PFSK-1 (cell line): ENCODE results near the gene C12orf76.

Experiments used
- FOXP2 ChIP-seq: optimal IDR thresholded peaks from 2 replicates; pipeline ENCODE3; 2011; ENCODE audit warnings: borderline replicate concordance, control low read depth, inconsistent platforms; ENCODE audit not compliant: insufficient read depth; ENCODE audit errors: extremely low read length, extremely low read depth
- POLR2AphosphoS5 ChIP-seq: IDR thresholded peaks from 2 replicates; pipeline ENCODE4 v1.6.1; 2012; ENCODE audit warnings: low read depth, mild to moderate bottlenecking, control low read depth, low read length, moderate library complexity
- SIN3A ChIP-seq: IDR thresholded peaks from 2 replicates; pipeline ENCODE4 v1.6.1; 2012; ENCODE audit warnings: mild to moderate bottlenecking, low read length, moderate library complexity, borderline replicate concordance; ENCODE audit not compliant: insufficient read depth
- TAF1 ChIP-seq: IDR thresholded peaks from 2 replicates; pipeline ENCODE4 v1.6.1; 2012; ENCODE audit warnings: low read length, control low read depth, borderline replicate concordance; ENCODE audit not compliant: insufficient read depth
- TF ChIP-seq, protein P1 (sequence below), 2 experiments: IDR thresholded peaks; 2 replicates each; pipeline versions ENCODE4 v1.6.1 to v1.8.0; 2011 to 2012; ENCODE audit warnings: low read depth in 2 of 2, low read length in 2 of 2, control low read depth in 1 of 2, inconsistent platforms in 1 of 2, mild to moderate bottlenecking in 1 of 2, moderate library complexity in 1 of 2; ENCODE audit not compliant: insufficient read depth in 1 of 2

C12orf76 gene

DNA sequence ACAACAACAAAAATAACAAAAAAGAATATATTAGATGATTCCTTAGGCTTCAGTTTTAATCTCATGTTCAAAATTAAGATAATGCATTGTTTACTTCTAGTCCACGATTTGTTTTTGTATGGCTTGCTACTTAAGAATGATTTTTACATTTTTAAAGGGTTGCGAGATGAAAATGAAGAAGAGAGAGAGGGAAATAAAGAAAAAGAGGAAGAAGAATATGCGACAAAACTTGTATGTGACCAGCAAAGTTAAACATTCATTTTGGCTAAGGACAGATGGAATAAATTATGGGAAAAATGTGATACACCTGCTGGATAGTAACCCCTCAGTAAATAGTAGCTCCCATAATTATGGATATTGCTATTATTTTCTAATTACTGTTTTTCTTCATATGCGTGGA, 50.9 kb downstream of the C12orf76 start:
- TF ChIP-seq FOXP2: no peak

DNA sequence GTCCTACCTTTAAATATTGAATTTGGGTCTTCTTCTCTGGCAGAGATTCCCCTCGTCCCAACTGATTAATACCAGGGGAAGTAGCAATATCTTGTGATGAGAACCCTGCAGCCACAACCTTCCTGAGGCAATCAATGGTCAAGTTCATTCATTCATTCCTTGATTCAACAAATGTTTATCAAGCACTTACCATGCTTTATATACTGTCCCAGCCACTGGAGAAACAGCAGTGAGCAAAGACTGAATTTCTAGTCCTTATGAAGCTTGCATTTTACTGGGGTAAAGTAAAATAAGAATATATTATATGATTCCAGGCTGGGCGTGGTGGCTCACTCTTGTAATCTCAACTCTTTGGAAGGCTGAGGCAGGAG, 51.9 kb downstream of the C12orf76 start:
- TF ChIP-seq TAF1 (no peak), POLR2AphosphoS5 (0 out of 2 replicates have a peak, but pooled peaks have one; percentile 3)

DNA sequence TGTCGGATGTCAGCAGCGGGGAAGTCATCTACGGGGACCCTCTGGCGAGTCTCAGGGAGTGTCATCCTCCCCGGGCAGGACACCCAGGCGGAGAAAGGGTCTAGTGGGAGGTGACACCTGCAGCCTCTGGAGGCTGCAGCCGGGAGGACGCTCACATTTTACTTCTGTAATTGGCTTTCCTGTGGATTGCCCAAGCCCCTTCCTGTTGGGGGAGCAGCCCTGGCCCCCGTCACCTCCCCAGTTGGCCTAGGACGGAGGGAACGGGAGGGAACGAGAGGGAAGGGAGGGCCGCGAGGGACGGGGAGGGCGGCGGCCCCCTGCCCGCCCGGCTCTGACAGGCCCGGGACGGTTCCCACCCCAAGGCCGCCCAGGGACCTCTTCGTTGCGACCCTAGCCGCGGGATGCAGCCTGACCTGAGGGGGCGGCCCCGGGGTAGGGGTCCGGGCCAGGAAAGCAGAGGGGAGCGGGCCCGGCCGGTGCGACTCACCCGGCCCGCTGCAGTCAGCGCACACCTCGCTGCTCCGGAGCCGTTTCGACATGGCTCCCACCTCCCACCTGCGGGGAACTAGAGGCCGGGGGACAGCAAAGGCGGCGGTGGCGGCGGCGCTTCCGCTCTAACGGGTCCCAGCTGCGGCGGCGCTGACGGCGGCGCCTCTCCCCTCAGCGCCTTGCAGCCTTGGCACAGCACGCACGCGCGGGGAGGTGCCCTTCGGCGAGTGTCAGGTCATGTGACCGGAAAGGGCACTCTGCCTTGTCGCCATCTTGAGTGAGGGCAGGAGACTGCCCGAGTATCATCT, 52.4 kb downstream of the C12orf76 start, which contains the start of gene GIT2:
Gene GIT2, minus strand, starts transcription at position 683 of the 797 bp plus-strand sequence. Its CDS starts 144 bp downstream, at position 539.
- peak; percentile 81 for TF ChIP-seq FOXP2
- no peak for TF ChIP-seq SIN3A
- TF ChIP-seq POLR2AphosphoS5: peak; percentile 93
- peak; percentile 39; the same call in 1 of the 2 replicates for TF ChIP-seq TAF1
- TF ChIP-seq, protein P1, sequence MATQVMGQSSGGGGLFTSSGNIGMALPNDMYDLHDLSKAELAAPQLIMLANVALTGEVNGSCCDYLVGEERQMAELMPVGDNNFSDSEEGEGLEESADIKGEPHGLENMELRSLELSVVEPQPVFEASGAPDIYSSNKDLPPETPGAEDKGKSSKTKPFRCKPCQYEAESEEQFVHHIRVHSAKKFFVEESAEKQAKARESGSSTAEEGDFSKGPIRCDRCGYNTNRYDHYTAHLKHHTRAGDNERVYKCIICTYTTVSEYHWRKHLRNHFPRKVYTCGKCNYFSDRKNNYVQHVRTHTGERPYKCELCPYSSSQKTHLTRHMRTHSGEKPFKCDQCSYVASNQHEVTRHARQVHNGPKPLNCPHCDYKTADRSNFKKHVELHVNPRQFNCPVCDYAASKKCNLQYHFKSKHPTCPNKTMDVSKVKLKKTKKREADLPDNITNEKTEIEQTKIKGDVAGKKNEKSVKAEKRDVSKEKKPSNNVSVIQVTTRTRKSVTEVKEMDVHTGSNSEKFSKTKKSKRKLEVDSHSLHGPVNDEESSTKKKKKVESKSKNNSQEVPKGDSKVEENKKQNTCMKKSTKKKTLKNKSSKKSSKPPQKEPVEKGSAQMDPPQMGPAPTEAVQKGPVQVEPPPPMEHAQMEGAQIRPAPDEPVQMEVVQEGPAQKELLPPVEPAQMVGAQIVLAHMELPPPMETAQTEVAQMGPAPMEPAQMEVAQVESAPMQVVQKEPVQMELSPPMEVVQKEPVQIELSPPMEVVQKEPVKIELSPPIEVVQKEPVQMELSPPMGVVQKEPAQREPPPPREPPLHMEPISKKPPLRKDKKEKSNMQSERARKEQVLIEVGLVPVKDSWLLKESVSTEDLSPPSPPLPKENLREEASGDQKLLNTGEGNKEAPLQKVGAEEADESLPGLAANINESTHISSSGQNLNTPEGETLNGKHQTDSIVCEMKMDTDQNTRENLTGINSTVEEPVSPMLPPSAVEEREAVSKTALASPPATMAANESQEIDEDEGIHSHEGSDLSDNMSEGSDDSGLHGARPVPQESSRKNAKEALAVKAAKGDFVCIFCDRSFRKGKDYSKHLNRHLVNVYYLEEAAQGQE (IDR thresholded peaks at IDR 0.05; ENCODE audit: insufficient read depth in 1 of 2, low read depth in 2 of 2, low read length in 2 of 2): no peak

DNA sequence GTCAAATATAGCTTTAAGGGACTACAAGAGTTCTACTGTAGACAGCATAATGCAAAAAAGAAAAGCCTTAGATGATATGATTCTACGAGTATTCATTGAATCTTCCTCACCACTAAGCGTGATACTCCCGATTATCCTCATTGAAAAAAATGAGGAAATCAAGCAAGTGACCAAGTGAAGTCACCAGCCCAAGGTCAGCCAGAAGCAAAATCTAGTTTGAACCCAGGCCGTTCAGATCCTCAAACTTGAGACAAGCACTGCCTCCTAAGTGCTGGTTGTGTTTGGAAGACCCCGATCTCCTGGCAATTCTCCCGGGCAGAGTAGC, 53.0 kb downstream of the C12orf76 start:
- TF ChIP-seq FOXP2 (no peak), TAF1 (no peak), SIN3A (no peak), POLR2AphosphoS5 (no peak)
- TF ChIP-seq, protein P1 (IDR thresholded peaks at IDR 0.05; ENCODE audit: insufficient read depth in 1 of 2, low read depth in 2 of 2, low read length in 2 of 2): no peak

DNA sequence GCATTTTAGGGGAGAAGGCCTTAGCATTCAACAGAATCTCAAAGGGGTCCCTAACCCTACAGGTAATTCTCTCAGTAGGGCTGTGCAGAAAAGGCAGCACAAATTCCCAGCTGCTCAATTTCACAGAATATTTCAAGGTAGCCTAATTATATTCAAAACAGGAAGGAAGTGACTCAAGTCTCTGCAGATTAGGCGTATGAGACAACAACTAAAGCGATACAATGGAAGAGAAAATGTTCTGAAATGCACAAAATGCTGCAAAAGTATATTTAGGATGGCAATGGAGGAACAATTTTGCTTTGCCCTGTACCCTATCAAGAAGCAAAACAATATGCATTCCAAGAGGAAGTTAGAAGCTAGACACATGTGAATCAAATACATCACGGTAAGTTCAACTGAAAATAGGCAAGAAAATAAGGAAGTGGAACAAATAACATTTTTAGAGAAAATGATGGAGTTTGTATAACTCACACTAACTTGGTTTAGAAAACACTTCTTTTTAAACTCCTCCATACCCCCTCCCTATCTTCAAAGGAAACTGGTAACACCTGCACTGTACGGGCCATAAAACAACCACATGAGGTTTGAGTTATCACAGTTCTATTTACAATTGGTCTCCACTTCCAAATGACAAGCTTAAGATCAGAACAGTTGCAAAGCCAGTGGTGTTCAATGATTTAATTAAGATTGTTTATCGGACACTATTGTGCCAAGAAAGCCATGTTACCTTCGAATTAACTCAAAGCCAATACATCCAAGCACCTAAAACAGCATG, 53.7 kb downstream of the C12orf76 start:
- TF ChIP-seq, protein P1 (IDR thresholded peaks at IDR 0.05; ENCODE audit: insufficient read depth in 1 of 2, low read depth in 2 of 2, low read length in 2 of 2): no peak
- no peak for TF ChIP-seq TAF1
- no peak for TF ChIP-seq SIN3A
- TF ChIP-seq FOXP2: no peak
- TF ChIP-seq POLR2AphosphoS5: no peak

DNA sequence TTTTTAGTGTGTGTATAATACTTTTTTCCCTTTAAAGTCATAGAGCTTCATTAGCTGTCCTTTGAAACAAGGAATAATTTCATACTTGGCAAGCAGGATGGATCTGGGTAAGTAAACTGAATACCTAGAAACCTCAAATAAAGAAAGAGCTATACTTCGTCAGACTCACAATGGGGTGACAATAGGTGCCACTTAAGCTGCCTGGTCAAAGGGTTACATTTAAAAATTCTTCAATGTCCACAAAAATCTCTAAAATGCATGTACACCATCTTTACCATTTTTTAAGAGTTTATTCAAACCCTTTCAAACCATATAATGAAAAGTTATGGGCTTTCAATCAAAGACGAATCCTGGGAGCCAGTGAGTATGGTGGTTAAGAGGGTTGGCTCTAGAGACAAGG, 55.2 kb downstream of the C12orf76 start:
- TF ChIP-seq FOXP2 (no peak), SIN3A (no peak), TAF1 (no peak), POLR2AphosphoS5 (no peak)
- TF ChIP-seq, protein P1 (IDR thresholded peaks at IDR 0.05; ENCODE audit: insufficient read depth in 1 of 2, low read depth in 2 of 2, low read length in 2 of 2): no peak
